Heart left ventricle (tissue), 16 donors: ENCODE measurements around the gene NECAB2. TPM values are rescaled to one million over a fixed set of nuclear protein-coding genes. Genes with fewer than 3 reads are reported as not detected.

Experiments used
- ATAC-seq, 4 donors: fragments of 200-7000 bp; cut with Tn5 transposase; one replicate each; pipeline ENCODE4 v1.9.1; 2020 to 2022; ENCODE audit warnings: moderate library complexity in 4 of 4, mild to moderate bottlenecking in 3 of 4, moderate number of reproducible peaks in 1 of 4
- DNase-seq, 5 donors: peaks; one replicate each; pipeline ENCODE4 v3.0.0-alpha.2; 2020
- H3K27ac ChIP-seq, 12 donors: fragments of 200-600 bp; sonication (generic) in 4 of 12; one replicate each; pipeline versions ENCODE4 v1.5.0 to v1.8.0; 2016 to 2022; ENCODE audit warnings: mild to moderate bottlenecking in 2 of 12
- H3K27me3 ChIP-seq, 9 donors: fragments of 200-600 bp; sonication (generic) in 2 of 9; one replicate each; pipeline versions ENCODE4 v1.5.1 to v1.8.0; 2016 to 2022; ENCODE audit warnings: mild to moderate bottlenecking in 3 of 9
- H3K36me3 ChIP-seq, 9 donors: fragments of 200-600 bp; sonication (generic) in 2 of 9; one replicate each; pipeline versions ENCODE4 v1.5.0 to v1.8.0; 2018 to 2022; ENCODE audit warnings: mild to moderate bottlenecking in 2 of 9
- H3K4me1 ChIP-seq, 12 donors: fragments of 200-600 bp; sonication (generic) in 4 of 12; one replicate each; pipeline versions ENCODE4 v1.5.0 to v1.8.0; 2016 to 2022; ENCODE audit warnings: mild to moderate bottlenecking in 3 of 12
- H3K4me3 ChIP-seq, 12 donors: fragments of 200-600 bp; sonication (generic) in 4 of 12; one replicate each; pipeline versions ENCODE4 v1.5.0 to v1.8.0; 2017 to 2022; ENCODE audit warnings: mild to moderate bottlenecking in 9 of 12, moderate library complexity in 4 of 12
- H3K9me3 ChIP-seq, 12 donors: fragments of 200-600 bp; sonication (generic) in 4 of 12; one replicate each; pipeline versions ENCODE4 v1.5.0 to v1.8.0; 2016 to 2022; ENCODE audit warnings: mild to moderate bottlenecking in 1 of 12
- CTCF ChIP-seq, 12 donors: fragments of 200-600 bp; sonication (generic) in 4 of 12; IDR thresholded peaks; one replicate each; pipeline versions ENCODE4 v1.5.0 to v1.8.0; 2018 to 2022; ENCODE audit warnings: antibody characterized with exemption in 12 of 12, mild to moderate bottlenecking in 5 of 12
- POLR2A ChIP-seq, 2 donors: fragments of 450-650 bp; IDR thresholded peaks; one replicate each; pipeline ENCODE4 v1.6.1; 2017; ENCODE audit warnings: antibody characterized with exemption in 2 of 2, mild to moderate bottlenecking in 2 of 2, moderate library complexity in 2 of 2
- WGBS, 4 donors: extraction: QIAGEN DNeasy Blood & Tissue Kit in 2 of 4; methylation state at CpG; one replicate each; pipeline versions ENCODE4 v1.1.5 to v1.1.7; 2013 to 2018; 5-methylcytosine and 5-hydroxymethylcytosine counted together
- intact Hi-C, 10 donors: fragments of 100-400 bp; cut with DNase I; formaldehyde crosslinking; loops; one replicate each; pipeline versions ENCODE4 v1.11.1 to v1.14.2; 2022
- polyA plus RNA-seq, 2 donors: library from polyadenylated mRNA; stranded (reverse); fragments of 200-250 nt; gene quantifications; one replicate each; pipeline ENCODE4 v1.2.3, GENCODE V29; 2013
- total RNA-seq, 9 donors: library from RNA; depleted of rRNA in 2 of 9; stranded (reverse); fragments of >200 nt in 2 of 9; fragmentation: NEBNext Ultra II Directional in 3 of 9; extraction: Animal tissue kit (Norgen Biotek cat#: 25700) in 3 of 9; gene quantifications; one replicate each; pipeline versions ENCODE4 v1.1.0 to v1.2.4, GENCODE V29; 2016 to 2023
- donor health status: ischemic (EF 13 %, LVEDD 7.1; RV severe dilation, severe dysfunction).
- donor health status: healthy with polysubstance abuse.
- donor health status: DM: no; HTN: yes; CAD: no.
- donor health status: DM: no; HTN: no; CAD: no.
- donor health status: ischemic (EF 25% LVEDD 6.9; RV normal size, moderate dysfunction).
- donor health status: ischemic (EF 25% LVEDD 5.7; RV mildly dilated, moderate dysfunction).
- donor health status: healthy.
- donor health status: DM: yes; HTN: yes; CAD: no.
- donor health status: ischemic (EF 35%, LVEDD 5.7; RV mildly dilated, moderate dysfunction).
- donor health status: nonischemic (EF 11% LVEDD 7.7; RV severe dilation, severe dysfunction).
- donor health status: DM: yes; HTN: yes; CAD: no.
- donor health status: PGD.
- donor health status: ischemic (EF 29% LVEDD 5.4; RV normal size, mild dysfunction).
- donor health status: nonischemic (EF 23%, LVEDD 6.1; RV moderate dilation, normal function).

The NECAB2 gene
- total and polyA plus RNA-seq, 11 donors: 0.24 to 2.1 (median 0.88) TPM; not detected in 2

GRCh38 chr16:83981799-83982198 is 13.8 kb downstream of the NECAB2 start:
- DNase-seq (peak in 1 of 5 donors; percentile 28), ATAC-seq (no peak)
- whole genome bisulfite sequencing, 4 donors: 96 to 99% (median 96%) methylated on average over 6 to 8 of the region's 8 CpGs
- H3K27me3 ChIP-seq: peaks cover 0 to 2% (median 0%) of the 10 kb centered on the region in 9 donors
- H3K4me3 ChIP-seq: no peak overlapping the region
- H3K4me1 ChIP-seq: peaks cover 0 to 8% (median 0%) of the 10 kb centered on the region in 12 donors
- H3K9me3 ChIP-seq: peaks cover 0 to 20% (median 0%) of the 10 kb centered on the region in 12 donors
- no peak overlapping the region for H3K27ac ChIP-seq
- no peaks in the 10 kb centered on the region for H3K36me3 ChIP-seq
- no peak for TF ChIP-seq POLR2A (IDR thresholded peaks at IDR 0.05)
- intact Hi-C loops: no loop called here

- TF ChIP-seq CTCF (IDR thresholded peaks at IDR 0.05): no peak
- no peak for TF ChIP-seq POLR2A (IDR thresholded peaks at IDR 0.05)
- H3K9me3 ChIP-seq: peaks cover 0 to 15% (median 0%) of the 10 kb centered on the region in 12 donors
- peaks cover 0 to 8% (median 0%) of the 10 kb centered on the region in 12 donors for H3K4me1 ChIP-seq
- DNase-seq: no peak
- intact Hi-C loops: no loop called here
- H3K36me3 ChIP-seq: no peaks in the 10 kb centered on the region
- WGBS, 4 donors: 42 to 55% (median 47%) methylated on average over 4 of the region's 4 CpGs
- no peak for ATAC-seq
- peaks cover 0 to 2% (median 0%) of the 10 kb centered on the region in 9 donors for H3K27me3 ChIP-seq
- no peak overlapping the region for H3K27ac ChIP-seq
- no peak overlapping the region for H3K4me3 ChIP-seq
These were observed 15.4 kb downstream of the NECAB2 start for GRCh38 chr16:83983491-83983890.

- 77 to 89% (median 85%) methylated on average over 8 of the region's 8 CpGs for WGBS, 4 donors
- H3K4me1 ChIP-seq: peaks cover 0 to 11% (median 5%) of the 10 kb centered on the region in 12 donors
- H3K27me3 ChIP-seq: peaks cover 0 to 4% (median 0%) of the 10 kb centered on the region in 9 donors
- TF ChIP-seq CTCF (IDR thresholded peaks at IDR 0.05) (no peak), POLR2A (IDR thresholded peaks at IDR 0.05) (no peak)
- intact Hi-C loops: no loop called here
- no peaks in the 10 kb centered on the region for H3K36me3 ChIP-seq
- H3K27ac ChIP-seq: no peak overlapping the region
- H3K4me3 ChIP-seq: no peak overlapping the region
- H3K9me3 ChIP-seq: peaks cover 0 to 4% (median 0%) of the 10 kb centered on the region in 12 donors
- peak in 1 of 5 donors; percentile 14 for DNase-seq
- no peak for ATAC-seq
These were observed 21.3 kb downstream of the NECAB2 start for GRCh38 chr16:83989300-83989699.

- intact Hi-C loops: no loop called here
- Histone ChIP-seq H3K9me3 (peaks cover 0 to 4% (median 0%) of the 10 kb centered on the region in 12 donors), H3K27me3 (peaks cover 0 to 4% (median 0%) of the 10 kb centered on the region in 9 donors), H3K36me3 (no peaks in the 10 kb centered on the region), H3K4me3 (no peak overlapping the region), H3K4me1 (peaks cover 0 to 14% (median 5%) of the 10 kb centered on the region in 12 donors), H3K27ac (no peak overlapping the region)
- no peak for TF ChIP-seq POLR2A (IDR thresholded peaks at IDR 0.05)
- TF ChIP-seq CTCF (IDR thresholded peaks at IDR 0.05): no peak
- WGBS, 4 donors: 88 to 93% (median 89%) methylated on average over 9 to 11 of the region's 11 CpGs
- peak in 1 of 5 donors; percentile 50 for DNase-seq
- no peak for ATAC-seq
These were observed 22.4 kb downstream of the NECAB2 start for GRCh38 chr16:83990492-83990891.

GRCh38 chr16:83992624-83993023 is 24.6 kb downstream of the NECAB2 start:
- TF ChIP-seq CTCF (IDR thresholded peaks at IDR 0.05): no peak
- no peak for TF ChIP-seq POLR2A (IDR thresholded peaks at IDR 0.05)
- Histone ChIP-seq H3K4me3 (no peak overlapping the region), H3K4me1 (peaks cover 0 to 21% (median 5%) of the 10 kb centered on the region in 12 donors), H3K27ac (peak overlapping the region in 2 of 12 donors; percentile 47 to 53), H3K36me3 (no peaks in the 10 kb centered on the region), H3K9me3 (no peaks in the 10 kb centered on the region), H3K27me3 (peaks cover 0 to 12% (median 0%) of the 10 kb centered on the region in 9 donors)
- ATAC-seq: peak; percentile 49 to 81 (median 56)
- peak in 4 of 5 donors; percentile 34 to 71 (median 62) for DNase-seq
- 21 to 40% (median 31%) methylated on average over 6 of the region's 6 CpGs for WGBS, 4 donors
- intact Hi-C loops: no loop called here
